IPS-18c (cell line): Measurements from ENCODE around the gene SETDB1.

ENCODE experiments used
- H3K4me3 ChIP-seq: 2 replicates; pipeline ENCODE4 v1.7.0; 2013; ENCODE audit warnings: low read depth, mild to moderate bottlenecking, low read length, moderate library complexity; ENCODE audit not compliant: insufficient read depth
- H3K9me3 ChIP-seq: one replicate; pipeline ENCODE4 v1.6.1; 2013; ENCODE audit warnings: mild to moderate bottlenecking, low read length, moderate library complexity; ENCODE audit not compliant: control insufficient read depth, insufficient read depth

The SETDB1 gene

GRCh38 chr1:150970808-150971582 is 44.8 kb downstream of the SETDB1 start:
- peak overlapping the region; percentile 9; the same call in 1 of the 2 replicates for H3K4me3 ChIP-seq

GRCh38 chr1:150971583-150972416 is 45.6 kb downstream of the SETDB1 start:
- peak overlapping the region; percentile 81 for H3K4me3 ChIP-seq
- no peaks in the 10 kb centered on the region for H3K9me3 ChIP-seq

More at GRCh38 chr1:150970808-150971582, 44.8 kb downstream of the SETDB1 start:
- no peaks in the 10 kb centered on the region for H3K9me3 ChIP-seq

- Histone ChIP-seq H3K4me3 (peak overlapping the region; percentile 81), H3K9me3 (no peaks in the 10 kb centered on the region)
Measured at GRCh38 chr1:150972417-150972940, 46.3 kb downstream of the SETDB1 start.

GRCh38 chr1:150973258-150973835 is 47.2 kb downstream of the SETDB1 start:
- peak overlapping the region; percentile 81 for H3K4me3 ChIP-seq
- no peaks in the 10 kb centered on the region for H3K9me3 ChIP-seq

GRCh38 chr1:150973836-150974579 is 47.8 kb downstream of the SETDB1 start:
- Histone ChIP-seq H3K9me3 (no peaks in the 10 kb centered on the region), H3K4me3 (peak overlapping the region; percentile 81)

- peak within 1 kb of the TSS; percentile 81 for H3K4me3 ChIP-seq
- H3K9me3 ChIP-seq, result no peaks in the 10 kb centered on the region
Measured at GRCh38 chr1:150974580-150975478, 48.7 kb downstream of the SETDB1 start, which contains the start of gene CERS2. TSS of gene CERS2 (minus strand) at chr1:150974835. CDS start at chr1:150969090, 5,745 bp downstream.

GRCh38 chr1:150976401-150976821 is 50.2 kb downstream of the SETDB1 start:
- no peak overlapping the region for H3K4me3 ChIP-seq
- no peaks in the 10 kb centered on the region for H3K9me3 ChIP-seq

- Histone ChIP-seq H3K4me3 (no peak overlapping the region), H3K9me3 (no peaks in the 10 kb centered on the region)
Measured at GRCh38 chr1:150976879-150977694, 50.9 kb downstream of the SETDB1 start.

GRCh38 chr1:150979092-150980056 is 53.2 kb downstream of the SETDB1 start:
- H3K9me3 ChIP-seq, result no peaks in the 10 kb centered on the region
- H3K4me3 ChIP-seq, result no peak overlapping the region; the same call in 1 of the 2 replicates

GRCh38 chr1:150981177-150981804 is 55.1 kb downstream of the SETDB1 start:
- Histone ChIP-seq H3K9me3 (no peaks in the 10 kb centered on the region), H3K4me3 (no peak overlapping the region)

GRCh38 chr1:150981805-150982712 is 55.9 kb downstream of the SETDB1 start, which contains the start of gene ANXA9:
TSS of gene ANXA9 (plus strand) at chr1:150982292. CDS start at chr1:150983106, 814 bp downstream.
- Histone ChIP-seq H3K4me3 (no peak within 1 kb of the TSS), H3K9me3 (no peaks in the 10 kb centered on the region)

- Histone ChIP-seq H3K9me3 (no peaks in the 10 kb centered on the region), H3K4me3 (no peak overlapping the region)
Measured at GRCh38 chr1:150985179-150985825, 59.1 kb downstream of the SETDB1 start.
